Right cardiac atrium (tissue), 5 donors: ENCODE measurements around the gene AARS2. TPM values are rescaled to one million over a fixed set of nuclear protein-coding genes. Genes with fewer than 3 reads are reported as not detected.
"Not testable (repeated sequence)": the region's sequence is repeated elsewhere in the genome, so short reads cannot be mapped to it uniquely, and the experiment has no call there.

Source experiments
- ATAC-seq, 2 donors: fragments of 200-7000 bp; cut with Tn5 transposase; one replicate each; pipeline versions ENCODE4 v1.8.0 to v1.9.1; 2020; ENCODE audit warnings: moderate library complexity in 2 of 2, mild to moderate bottlenecking in 1 of 2
- DNase-seq, 3 donors: peaks; one replicate each; pipeline ENCODE4 v3.0.0-alpha.2; 2020
- H3K27ac ChIP-seq: one replicate; pipeline ENCODE4 v1.5.1; 2013; ENCODE audit warnings: mild to moderate bottlenecking, low read length, control low read depth, moderate library complexity
- H3K27me3 ChIP-seq: one replicate; pipeline ENCODE4 v1.6.1; 2013; ENCODE audit not compliant: control insufficient read depth, insufficient read depth
- H3K4me1 ChIP-seq: one replicate; pipeline ENCODE4 v1.6.1; 2013; ENCODE audit warnings: low read length; ENCODE audit not compliant: control insufficient read depth, insufficient read depth
- H3K4me3 ChIP-seq: one replicate; pipeline ENCODE4 v1.5.1; 2013; ENCODE audit warnings: low read length, control low read depth
- H3K9me3 ChIP-seq: one replicate; pipeline ENCODE4 v1.6.1; 2013; ENCODE audit warnings: low read length; ENCODE audit not compliant: control insufficient read depth
- WGBS: extraction: QIAGEN DNeasy Blood & Tissue Kit; methylation state at CpG from one replicate; pipeline ENCODE4 v1.1.7; 2013; 5-methylcytosine and 5-hydroxymethylcytosine counted together
- intact Hi-C, 4 donors: fragments of 100-400 bp; cut with DNase I; formaldehyde crosslinking; loops; one replicate each; pipeline versions ENCODE4 v1.11.0 to v1.14.0; 2022 to 2023
- long read RNA-seq, 4 donors: library from polyadenylated mRNA; unstranded; transcript quantifications; one replicate each; pipeline ENCODE4 v2.0.0, GENCODE V29; 2020 to 2021
- polyA plus RNA-seq: library from polyadenylated mRNA; stranded (reverse); fragments of 200-250 nt; gene quantifications from one replicate; pipeline ENCODE4 v1.2.3, GENCODE V29; 2013
- total RNA-seq, 4 donors: library from RNA; stranded (reverse); fragmentation: NEBNext Ultra II Directional; extraction: Animal tissue kit (Norgen Biotek cat#: 25700); gene quantifications; one replicate each; pipeline ENCODE4 v1.2.1, GENCODE V29; 2021
- donor health status: healthy with polysubstance abuse.
- donor health status: DM: no; HTN: yes; CAD: no.
- donor health status: DM: no; HTN: no; CAD: no.
- donor health status: DM: no; HTN: yes; CAD: no; lungs with severe emphysema.
- donor health status: DM: yes; HTN: yes; CAD: no.

AARS2 gene
- 10 to 100 TPM in 2 of 4 donors, 1 to 10 TPM in 2; 6.8 to 12.2 (median 9.3) TPM for total RNA-seq
- 4.5 TPM for polyA plus RNA-seq
- long read RNA-seq, donor 1, transcript AARS2-201 (22 exons, 3,854 nt), result major isoform, 13 of 25 reads
- long read RNA-seq, donor 1, partial matches to known transcripts, result 8 of 25 reads
- long read RNA-seq, donor 1, other reads (novel, unspliced or antisense), result 4 of 25 reads
- long read RNA-seq, donor 2, transcript AARS2-201 (22 exons, 3,854 nt), result major isoform, 20 of 36 reads
- long read RNA-seq, donor 2, partial matches to known transcripts, result 7 of 36 reads
- long read RNA-seq, donor 2, other reads (novel, unspliced or antisense), result 9 of 36 reads
- long read RNA-seq, donor 3, transcript AARS2-201 (22 exons, 3,854 nt), result major isoform, 33 of 59 reads
- long read RNA-seq, donor 3, partial matches to known transcripts, result 7 of 59 reads
- long read RNA-seq, donor 3, other reads (novel, unspliced or antisense), result 19 of 59 reads
- long read RNA-seq, donor 4, transcript AARS2-201 (22 exons, 3,854 nt), result major isoform, 6 of 13 reads
- long read RNA-seq, donor 4, partial matches to known transcripts, result 5 of 13 reads
- long read RNA-seq, donor 4, other reads (novel, unspliced or antisense), result 2 of 13 reads

DNA sequence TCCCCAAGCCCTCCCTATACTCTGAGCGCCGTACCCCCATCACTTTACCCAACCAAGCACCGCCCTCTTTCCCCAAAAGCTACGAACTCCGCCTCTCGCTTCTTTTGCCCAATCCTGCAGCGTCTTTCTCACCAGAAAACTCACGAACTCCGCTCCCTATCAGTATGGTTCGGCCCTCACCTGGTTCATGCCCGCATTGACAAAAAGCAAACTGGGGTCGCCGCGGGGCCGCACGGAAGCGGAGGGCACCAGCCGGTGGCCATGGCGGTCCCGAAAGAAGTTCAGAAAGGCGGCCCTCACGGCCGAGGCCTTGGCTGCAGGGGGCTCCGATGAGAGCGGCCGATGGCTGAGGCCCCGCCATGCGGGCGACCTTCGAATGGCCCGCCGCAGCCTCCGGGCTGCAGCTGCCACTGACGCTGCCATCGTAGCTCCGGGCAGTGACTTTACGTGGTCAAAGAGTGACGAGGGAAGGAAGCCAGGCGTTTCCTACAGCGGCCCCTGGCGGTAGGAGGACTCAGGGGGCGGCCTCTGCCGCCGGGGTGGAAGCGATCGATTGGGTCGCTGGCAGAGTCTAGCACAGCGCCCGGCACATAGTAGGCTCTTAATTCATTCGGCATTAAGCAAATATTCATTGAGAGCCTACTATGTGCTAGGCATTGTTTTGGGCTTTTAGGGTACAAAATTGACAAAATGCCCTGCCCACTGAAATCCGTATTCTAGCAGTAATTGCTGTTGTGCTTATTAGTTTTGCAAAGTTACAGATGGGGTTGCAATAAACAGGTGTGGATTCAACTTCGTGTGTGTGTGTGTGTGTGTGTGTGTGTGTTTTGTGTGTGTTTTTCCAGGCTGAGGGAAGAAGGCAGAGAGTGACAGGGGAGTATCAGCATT is at the start of gene AARS2:
Gene AARS2 (minus strand): TSS at position 447 of the 888 bp plus-strand sequence. CDS start 24 bp downstream, at position 423.
- intact Hi-C loops, result loop anchor here in 1 of 4 donors (10.0 kb wide), 1 partner anchor 138 kb away; no protein-coding TSS in a partner anchor
- 3% methylated on average over 52 of the region's 52 CpGs for WGBS

DNA sequence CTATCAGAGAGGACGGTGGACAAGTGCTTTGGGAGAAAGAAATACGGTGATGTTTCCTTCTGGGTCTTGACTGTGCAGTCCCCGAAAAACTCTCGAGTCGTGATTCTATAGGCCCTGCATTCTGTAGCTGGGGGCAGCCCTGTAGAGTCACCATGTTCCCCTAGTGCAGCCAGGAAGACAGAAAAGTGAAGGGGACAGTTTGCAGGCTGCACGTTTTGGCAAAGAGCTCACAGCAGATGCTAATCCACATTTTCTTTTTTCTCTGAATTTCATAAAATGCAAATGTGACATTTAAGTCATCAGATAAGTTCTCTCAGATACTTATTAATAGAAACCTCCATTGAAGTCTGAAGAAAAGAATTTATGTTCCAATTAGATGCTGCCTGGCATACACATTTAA is 48.8 kb upstream of the AARS2 start:
- no peaks in the 10 kb centered on the region for H3K4me1 ChIP-seq
- 74% methylated on average over 6 of the region's 6 CpGs for WGBS
- no peaks in the 10 kb centered on the region for H3K9me3 ChIP-seq
- H3K4me3 ChIP-seq, result no peak overlapping the region
- ATAC-seq (no peak), DNase-seq (no peak)
- no peaks in the 10 kb centered on the region for H3K27me3 ChIP-seq
- H3K27ac ChIP-seq, result no peak overlapping the region
- intact Hi-C loops, result no loop called here

More for the DNA sequence above, at the start of gene AARS2:
- ATAC-seq (peak; percentile 93 to 95), DNase-seq (peak; percentile 87 to 95 (median 94))
- H3K4me1 ChIP-seq, result peaks cover 3% of the 10 kb centered on the region
- no peaks in the 10 kb centered on the region for H3K9me3 ChIP-seq
- H3K27me3 ChIP-seq, result no peaks in the 10 kb centered on the region
- H3K4me3 ChIP-seq, result peak within 1 kb of the TSS; percentile 81
- peak within 1 kb of the TSS; percentile 57 for H3K27ac ChIP-seq

DNA sequence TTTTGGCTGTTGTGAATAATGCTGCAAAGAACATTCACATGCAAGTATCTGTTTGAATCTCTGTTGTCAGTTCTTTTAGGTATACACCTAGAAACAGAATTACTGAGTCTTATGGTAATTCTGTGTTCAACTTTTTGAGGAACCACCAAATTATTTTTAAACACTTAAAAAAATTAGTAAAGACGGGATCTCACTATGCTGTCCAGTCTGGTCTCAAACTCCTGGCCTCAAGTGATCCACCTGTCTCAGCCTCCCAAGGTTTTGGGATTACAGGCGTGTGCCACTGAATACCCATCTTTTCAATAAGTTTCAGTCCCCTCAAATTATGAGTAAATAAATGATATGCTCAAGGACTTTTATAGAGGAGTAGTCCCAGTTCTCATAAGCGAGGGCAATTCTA is 46.8 kb upstream of the AARS2 start:
- H3K9me3 ChIP-seq, result no peaks in the 10 kb centered on the region
- no peak for DNase-seq
- no peaks in the 10 kb centered on the region for H3K27me3 ChIP-seq
- no peaks in the 10 kb centered on the region for H3K4me1 ChIP-seq
- ATAC-seq, result no peak
- no peak overlapping the region for H3K27ac ChIP-seq
- intact Hi-C loops, result no loop called here
- H3K4me3 ChIP-seq, result no peak overlapping the region
- WGBS, result 79% methylated on average over 3 of the region's 3 CpGs

DNA sequence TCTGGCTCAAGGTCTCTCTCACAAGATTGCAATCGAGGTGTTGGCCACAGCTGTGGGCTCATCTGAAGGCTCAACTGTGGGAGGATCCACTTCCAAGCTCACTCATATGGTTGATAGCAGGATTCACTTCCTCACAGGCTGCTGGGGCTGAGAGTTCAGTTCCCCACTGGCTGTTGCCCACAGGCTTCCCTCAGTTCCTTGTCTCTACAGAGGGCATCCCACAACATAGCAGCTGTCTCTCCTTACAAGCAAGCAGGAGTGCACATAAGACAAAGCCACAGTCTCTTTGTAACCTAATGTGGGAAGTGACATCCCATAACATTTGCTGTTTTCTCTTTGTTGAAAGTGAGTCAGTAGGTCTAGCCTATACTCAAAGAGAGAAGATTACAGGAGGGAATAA is 43.3 kb upstream of the AARS2 start:
- Histone ChIP-seq H3K27me3 (no peaks in the 10 kb centered on the region), H3K9me3 (no peaks in the 10 kb centered on the region), H3K4me1 (no peaks in the 10 kb centered on the region), H3K4me3 (no peak overlapping the region), H3K27ac (no peak overlapping the region)
- WGBS, result 63% methylated on average over 1 of the region's 1 CpG
- no peak for ATAC-seq
- intact Hi-C loops, result no loop called here
- no peak for DNase-seq

DNA sequence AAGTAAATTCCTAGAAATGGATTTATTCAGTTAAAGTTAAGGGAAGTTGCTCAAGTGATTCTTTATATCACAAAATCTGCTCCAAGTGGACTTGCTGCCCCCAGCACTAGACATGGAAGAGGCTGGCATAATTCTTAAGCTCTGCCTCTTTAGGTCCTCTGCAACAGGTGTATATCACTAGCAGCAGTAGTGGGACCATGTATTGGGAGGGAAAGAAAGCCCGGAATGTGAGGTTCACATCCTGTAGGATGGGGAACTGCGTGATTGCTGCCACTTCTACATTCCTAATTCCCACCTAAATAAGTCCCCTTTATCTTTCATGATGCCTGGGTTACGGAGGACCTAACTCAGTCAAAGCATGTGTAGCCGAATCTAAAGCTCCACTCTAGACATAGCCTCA is 42.5 kb upstream of the AARS2 start:
- H3K9me3 ChIP-seq, result no peaks in the 10 kb centered on the region
- H3K27me3 ChIP-seq, result no peaks in the 10 kb centered on the region
- H3K4me3 ChIP-seq, result no peak overlapping the region
- intact Hi-C loops, result no loop called here
- WGBS, result 84% methylated on average over 4 of the region's 4 CpGs
- no peak overlapping the region for H3K27ac ChIP-seq
- H3K4me1 ChIP-seq, result no peaks in the 10 kb centered on the region
- no peak for DNase-seq
- ATAC-seq, result no peak

DNA sequence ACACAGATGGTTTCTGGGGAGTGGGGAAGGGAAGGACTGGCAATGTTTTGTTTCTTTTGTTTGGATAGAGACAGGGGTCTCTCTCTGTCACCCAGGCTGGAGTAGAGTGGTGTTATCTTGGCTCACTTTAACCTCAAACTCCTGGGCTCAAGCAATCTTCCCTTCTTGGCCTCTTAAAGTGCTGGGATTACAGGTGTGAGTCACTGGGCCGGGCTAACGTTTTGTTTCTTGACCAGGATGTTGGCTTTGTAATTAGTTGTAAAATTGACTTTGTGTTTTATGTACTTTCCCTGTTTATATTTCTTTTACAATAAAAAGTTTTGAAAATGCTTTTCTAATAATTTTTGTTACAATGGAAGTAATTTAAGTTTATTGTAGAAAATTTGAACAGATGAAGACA is 40.2 kb upstream of the AARS2 start:
- intact Hi-C loops, result no loop called here
- no peak overlapping the region for H3K27ac ChIP-seq
- no peaks in the 10 kb centered on the region for H3K27me3 ChIP-seq
- 65% methylated on average over 2 of the region's 2 CpGs for WGBS
- DNase-seq, result no peak
- no peaks in the 10 kb centered on the region for H3K9me3 ChIP-seq
- H3K4me1 ChIP-seq, result no peaks in the 10 kb centered on the region
- H3K4me3 ChIP-seq, result no peak overlapping the region
- no peak for ATAC-seq

DNA sequence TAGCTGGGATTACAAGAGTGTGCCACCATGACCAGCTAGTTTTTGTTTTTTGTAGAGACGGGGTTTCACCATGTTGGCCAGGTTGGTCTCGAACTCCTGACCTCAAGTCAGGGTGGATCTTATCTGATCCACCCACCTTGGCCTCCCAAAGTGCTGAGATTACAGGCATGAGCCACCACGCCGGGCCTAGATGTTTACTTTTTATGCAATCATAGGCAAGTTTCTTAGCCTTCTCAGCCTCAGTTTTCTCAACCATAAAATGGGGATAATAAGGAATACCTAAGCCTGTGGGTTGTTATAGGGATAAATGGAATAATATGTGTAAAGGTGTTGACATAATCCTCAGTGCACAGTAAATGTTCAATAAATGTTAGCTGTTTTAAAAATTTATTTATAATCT is 39.1 kb upstream of the AARS2 start:
- intact Hi-C loops, result no loop called here
- DNase-seq, result no peak
- H3K27ac ChIP-seq, result no peak overlapping the region
- H3K4me3 ChIP-seq, result no peak overlapping the region
- H3K9me3 ChIP-seq, result no peaks in the 10 kb centered on the region
- no peak for ATAC-seq
- H3K4me1 ChIP-seq, result no peaks in the 10 kb centered on the region
- 86% methylated on average over 4 of the region's 4 CpGs for WGBS
- no peaks in the 10 kb centered on the region for H3K27me3 ChIP-seq

DNA sequence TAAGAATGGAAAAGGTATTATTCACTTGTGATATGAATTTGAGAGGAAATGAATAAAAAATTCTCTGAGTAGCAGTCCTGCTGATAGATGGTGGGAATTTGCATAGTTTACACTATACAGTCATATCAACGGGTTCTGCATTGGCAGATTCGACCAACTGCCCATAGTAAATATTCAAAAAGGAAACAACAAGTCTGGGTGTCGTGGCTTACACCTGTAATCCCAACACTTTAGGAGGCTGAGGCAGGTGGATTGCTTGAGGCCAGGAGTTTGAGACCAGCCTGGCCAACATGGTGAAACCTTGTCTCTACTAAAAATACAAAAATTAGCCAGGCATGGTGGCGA is 37.5 kb upstream of the AARS2 start:
- H3K9me3 ChIP-seq, H3K4me1 ChIP-seq, H3K4me3 ChIP-seq, intact Hi-C loops, DNase-seq, ATAC-seq, H3K27me3 ChIP-seq, H3K27ac ChIP-seq: not testable (repeated sequence)
- 76% methylated on average over 4 of the region's 4 CpGs for WGBS

DNA sequence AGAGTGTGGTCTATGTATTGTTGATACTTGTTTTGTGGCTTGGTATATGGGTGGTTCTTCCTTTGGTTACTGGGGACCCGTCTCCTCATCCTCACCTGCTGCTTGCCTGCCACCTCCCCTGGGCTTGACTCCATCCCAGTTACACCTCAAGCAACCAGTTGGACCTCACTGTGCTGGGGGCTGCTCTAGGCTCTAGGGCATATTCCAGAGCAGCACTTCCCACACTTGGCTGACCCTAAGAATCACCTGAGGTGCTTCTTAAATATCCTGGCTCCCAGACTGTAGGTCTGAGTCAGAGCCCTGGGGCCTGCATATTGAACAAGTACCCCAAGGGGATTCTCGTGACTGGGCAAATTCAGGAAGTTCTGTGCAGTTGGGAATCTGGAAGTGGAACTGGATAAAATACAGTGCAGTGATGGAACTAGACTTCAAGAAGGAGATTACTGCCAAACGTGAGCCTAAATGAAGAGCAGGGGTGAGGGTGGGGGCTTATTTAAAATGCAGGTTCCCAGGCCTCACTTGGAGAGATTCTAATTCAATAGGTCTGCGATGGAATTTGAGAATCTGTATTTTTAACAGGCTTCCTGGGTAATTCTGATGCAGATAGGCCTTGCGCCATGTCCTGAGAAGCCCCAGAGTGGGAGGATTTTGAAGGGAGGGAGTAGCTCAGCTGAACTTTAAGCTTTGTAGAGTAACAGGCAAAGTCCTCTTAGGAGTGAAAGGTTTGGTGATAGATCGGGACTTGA is 36.9 kb upstream of the AARS2 start:
- Histone ChIP-seq H3K9me3 (no peaks in the 10 kb centered on the region), H3K4me1 (no peaks in the 10 kb centered on the region), H3K27ac (no peak overlapping the region), H3K27me3 (no peaks in the 10 kb centered on the region), H3K4me3 (no peak overlapping the region)
- intact Hi-C loops, result loop anchor here in 1 of 4 donors (10.0 kb wide), 1 partner anchor 255 kb away; no protein-coding TSS in a partner anchor
- DNase-seq (no peak), ATAC-seq (no peak)
- 62% methylated on average over 6 of the region's 6 CpGs for WGBS

DNA sequence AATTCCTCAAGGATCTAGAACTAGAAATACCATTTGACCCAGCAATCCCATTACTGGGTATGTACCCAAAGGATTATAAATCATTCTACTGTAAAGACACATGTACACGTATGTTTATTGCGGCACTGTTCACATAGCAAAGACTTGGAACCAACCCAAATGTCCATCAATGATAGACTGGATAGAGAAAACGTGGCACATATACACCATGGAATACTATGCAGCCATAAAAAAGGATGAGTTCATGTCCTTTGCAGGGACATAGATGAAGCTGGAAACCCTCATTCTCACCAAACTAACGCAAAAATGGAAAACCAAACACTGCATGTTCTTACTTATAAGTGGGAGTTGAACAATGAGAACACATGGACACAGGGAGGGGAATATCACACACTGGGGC is 33.7 kb upstream of the AARS2 start:
- DNase-seq, H3K9me3 ChIP-seq, H3K27me3 ChIP-seq, H3K4me3 ChIP-seq, H3K4me1 ChIP-seq, ATAC-seq, H3K27ac ChIP-seq: not testable (repeated sequence)
- intact Hi-C loops, result loop anchor here in 1 of 4 donors (10.0 kb wide), 1 partner anchor 252 kb away; no protein-coding TSS in a partner anchor
- WGBS, result 82% methylated on average over 4 of the region's 4 CpGs
